NK-92 (cell line): Measurements from ENCODE around the gene LMBR1L.
"Not testable (repeated sequence)": the region's sequence is repeated elsewhere in the genome, so short reads cannot be mapped to it uniquely, and the experiment has no call there.

ENCODE experiments used
- DNase-seq: peaks from one replicate; lab custom pipeline; 2025; ENCODE audit not compliant: unreplicated experiment; lab: John Stamatoyannopoulos, UW

Gene LMBR1L

DNA sequence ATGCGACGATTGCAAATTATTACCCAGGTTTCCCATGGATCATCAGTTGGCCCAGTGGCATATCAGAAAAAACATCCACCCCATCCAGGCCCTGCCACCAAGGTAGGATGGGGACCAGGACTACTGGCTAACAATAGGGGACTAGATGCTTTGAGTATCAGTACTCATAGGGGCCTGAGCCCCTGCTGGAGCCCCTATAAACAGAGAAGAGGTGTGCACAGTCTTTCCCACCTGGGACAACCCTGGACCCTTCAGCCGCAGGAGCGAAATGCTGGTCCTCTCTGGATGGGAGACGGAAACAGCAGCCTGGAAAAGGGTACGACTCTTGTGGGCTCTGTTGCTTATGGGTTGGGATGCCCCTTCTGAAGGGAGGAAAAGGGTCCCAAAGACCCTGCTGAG lies 21.7 kb downstream of the LMBR1L start:
- no peak for DNase-seq

DNA sequence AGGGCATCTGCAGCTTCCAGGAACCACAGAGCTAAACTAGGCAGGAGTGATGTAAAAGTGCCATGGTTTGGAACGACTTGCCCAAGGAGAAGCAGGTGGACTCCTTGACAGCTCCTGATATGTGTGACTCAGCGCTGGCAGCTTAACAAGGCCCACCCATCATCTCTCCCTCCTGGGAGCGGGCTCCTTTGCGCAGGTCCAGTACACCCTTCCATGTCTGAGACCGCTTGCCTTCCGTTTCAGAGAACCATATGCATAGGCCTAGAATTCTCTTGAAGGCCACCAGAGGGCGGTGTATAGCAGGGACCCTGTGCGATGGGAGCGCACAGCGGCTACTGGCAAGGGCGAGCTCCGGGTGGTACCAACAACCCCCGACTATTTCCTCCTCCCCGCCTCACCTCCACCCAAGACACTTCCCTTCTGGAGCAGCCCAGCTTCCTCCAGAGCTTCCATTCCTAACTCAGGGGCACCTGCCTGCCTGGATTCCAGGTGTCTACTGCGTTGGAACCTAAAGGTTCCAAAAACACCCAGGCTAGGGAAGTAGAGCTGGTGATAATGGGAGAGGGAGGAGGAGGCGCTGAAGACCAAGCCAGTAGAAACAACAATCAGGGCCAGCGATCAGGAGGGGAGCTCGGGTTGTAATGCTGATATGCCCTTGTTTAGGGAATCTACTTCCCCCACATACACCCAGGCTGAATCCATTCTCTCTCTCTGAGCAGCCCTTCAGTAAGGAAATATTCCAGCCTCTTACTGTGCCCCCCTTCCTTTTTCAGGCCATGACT lies 22.3 kb downstream of the LMBR1L start:
- no peak for DNase-seq

DNA sequence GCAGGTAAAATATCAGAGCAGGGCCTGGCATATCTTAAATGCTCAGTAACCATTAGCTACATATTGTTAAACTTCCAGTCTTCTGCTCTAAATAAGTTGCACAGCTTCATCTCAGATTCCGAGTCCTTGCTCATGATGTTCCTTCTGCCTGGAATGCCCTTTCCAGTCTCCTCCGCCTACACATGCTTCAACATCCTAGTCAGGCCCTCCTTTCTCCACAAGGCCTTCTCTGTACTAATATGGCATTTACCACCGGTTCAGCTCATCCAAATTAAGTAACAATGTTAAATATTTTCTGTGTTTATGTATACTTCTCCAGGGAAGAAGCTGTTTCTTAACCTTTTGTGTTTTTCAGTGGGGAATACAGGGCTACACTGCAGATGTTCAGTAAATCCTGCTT lies 24.5 kb downstream of the LMBR1L start:
- no peak for DNase-seq

DNA sequence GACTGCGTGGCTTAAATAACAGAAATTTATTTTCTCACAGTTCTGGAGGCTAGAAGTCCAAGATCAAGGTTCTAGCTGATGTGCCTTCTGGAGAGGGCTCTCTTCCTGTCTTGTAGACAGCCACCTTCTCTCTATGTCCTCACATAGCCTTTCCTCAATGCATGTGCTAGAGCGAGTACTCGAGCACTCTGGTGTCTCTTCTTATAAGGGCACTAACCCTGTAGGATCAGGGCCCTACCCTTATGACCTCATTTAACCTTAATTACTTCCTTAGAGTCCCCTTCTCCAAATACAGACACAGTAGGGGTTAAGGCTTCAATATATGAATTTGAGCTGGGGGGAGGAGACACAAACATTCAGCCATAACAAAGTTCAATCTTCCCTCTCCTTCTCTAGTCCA lies 26.2 kb downstream of the LMBR1L start:
- no peak for DNase-seq

DNA sequence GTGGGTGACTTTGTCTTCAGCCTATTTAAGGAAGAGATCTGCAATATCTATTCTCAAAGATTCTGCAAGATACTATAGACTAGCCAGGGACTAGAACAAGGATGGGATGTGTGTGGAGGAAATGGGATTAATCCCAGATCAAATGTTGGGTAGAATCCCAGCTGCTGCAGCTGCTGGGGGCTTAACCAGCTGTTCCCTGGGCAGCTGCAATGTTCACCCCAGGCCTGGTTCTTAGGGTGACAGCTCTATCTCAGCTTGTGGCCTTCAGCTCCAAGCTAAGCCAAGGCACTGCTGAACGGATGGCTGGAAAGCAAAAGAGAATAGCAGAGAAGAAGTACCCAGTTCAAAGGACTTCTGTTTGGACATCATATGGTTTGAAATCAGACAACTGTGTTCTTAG lies 30.9 kb downstream of the LMBR1L start:
- no peak for DNase-seq

DNA sequence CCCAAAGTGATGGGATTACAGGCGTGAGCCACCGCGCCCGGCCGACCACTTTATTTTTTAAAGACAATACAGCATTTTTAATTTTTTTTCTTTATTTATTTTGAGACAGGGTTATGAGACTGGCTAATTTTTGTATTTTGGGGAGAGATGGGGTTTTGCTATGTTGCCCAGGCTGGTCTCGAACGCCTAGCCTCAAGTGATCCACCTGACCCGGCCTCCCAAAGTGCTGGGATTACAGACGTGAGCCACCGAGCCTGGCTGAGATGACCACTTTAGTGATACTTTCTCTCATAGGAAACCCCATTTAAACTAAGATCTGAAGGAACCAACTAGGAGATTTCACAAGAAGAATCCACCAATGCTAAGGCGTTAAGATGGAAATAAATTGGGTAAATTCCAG lies 39.7 kb downstream of the LMBR1L start:
- DNase-seq: no peak

DNA sequence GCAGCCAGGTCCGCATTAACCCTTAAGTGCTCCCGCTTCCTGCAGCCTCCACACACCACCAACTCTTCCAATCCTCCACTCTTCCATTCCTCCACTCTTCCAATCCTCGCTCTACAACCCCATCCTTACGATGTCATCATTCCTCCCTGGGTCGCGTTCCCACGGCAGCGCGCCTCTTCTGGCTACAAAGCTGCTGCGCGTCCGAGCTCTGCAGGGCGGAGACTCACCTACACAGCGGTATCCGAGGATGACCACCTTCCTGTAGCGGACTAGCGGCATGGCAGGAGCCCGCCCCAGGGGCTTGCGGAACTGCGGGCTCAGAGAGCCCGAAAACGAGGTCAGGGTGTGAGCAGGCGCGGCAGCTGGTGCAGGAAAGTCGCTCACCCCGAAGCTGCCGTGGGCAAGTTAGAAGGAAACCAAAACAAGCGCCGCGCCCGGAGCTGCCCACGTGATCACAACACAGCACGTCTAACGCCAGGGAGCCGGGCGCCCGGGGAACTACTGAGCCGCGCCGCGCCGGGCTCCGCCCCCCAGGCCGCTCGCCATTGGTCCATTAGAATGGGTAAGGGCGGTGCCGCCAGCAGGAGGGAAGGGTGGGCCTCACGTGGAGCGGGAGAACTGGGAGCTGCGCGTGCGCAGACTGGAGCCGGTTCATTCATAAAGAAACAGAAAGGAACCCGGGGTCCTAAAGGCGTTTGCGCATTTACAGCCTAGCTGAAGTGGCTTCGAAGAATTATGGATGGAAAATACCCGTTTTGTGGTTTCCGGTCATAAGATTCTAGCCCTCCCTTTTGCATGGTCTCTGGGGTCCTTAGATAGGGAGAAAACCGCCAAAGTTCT lies 40.9 kb downstream of the LMBR1L start, which contains the start of gene RHEBL1:
RHEBL1 (minus strand) TSS at position 473 of the 840 bp plus-strand sequence; CDS start at position 279, 194 bp downstream.
- peak; percentile 85 for DNase-seq

DNA sequence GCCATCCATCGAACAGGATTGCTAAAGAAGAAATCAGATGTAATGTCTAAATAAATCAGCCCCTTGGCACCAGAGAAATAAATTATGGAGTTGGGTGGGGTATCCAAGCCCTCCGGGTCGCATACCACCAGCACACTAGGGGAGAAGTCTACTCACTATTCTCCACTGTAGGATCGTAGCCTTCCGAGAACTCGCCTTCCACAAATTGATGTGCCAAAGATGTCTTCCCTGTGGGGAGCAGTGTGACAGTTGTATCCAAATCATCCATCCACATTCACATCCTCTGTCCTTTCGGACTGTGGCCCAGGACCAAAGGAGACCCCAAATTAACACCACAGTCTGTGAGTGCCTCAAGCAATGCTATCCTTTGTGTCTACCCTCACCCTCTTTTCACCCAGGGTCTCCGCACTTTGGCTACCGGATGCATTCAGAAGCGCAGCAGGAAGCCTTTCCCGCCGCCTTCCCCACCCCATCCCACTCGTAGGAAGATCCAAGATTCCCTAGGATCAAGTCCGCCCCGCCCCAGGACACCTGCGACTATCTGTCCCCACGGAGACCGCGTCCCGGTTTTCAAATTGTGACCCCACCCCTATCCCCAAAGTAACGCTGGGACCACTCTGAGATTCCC lies 41.7 kb downstream of the LMBR1L start:
- DNase-seq: no peak

DNA sequence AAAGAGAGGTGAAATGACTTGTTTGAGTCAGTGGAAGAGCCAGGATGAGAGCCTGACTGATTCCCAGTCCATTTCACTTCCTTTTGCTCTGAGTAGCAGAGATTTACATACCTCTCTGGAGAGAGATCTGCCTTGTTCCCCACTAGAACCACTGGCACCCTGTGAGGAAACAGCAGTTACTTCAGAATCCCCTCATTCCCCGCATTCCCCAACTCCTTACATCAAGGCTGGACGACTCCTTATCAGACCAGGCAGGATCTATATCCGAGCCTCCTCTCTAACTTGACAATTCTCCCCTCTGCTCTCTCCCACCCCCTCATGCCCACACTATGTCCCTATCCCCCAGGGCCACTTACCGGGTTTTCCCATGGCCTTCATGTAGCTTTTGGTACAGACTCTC lies 44.5 kb downstream of the LMBR1L start:
- no peak for DNase-seq

DNA sequence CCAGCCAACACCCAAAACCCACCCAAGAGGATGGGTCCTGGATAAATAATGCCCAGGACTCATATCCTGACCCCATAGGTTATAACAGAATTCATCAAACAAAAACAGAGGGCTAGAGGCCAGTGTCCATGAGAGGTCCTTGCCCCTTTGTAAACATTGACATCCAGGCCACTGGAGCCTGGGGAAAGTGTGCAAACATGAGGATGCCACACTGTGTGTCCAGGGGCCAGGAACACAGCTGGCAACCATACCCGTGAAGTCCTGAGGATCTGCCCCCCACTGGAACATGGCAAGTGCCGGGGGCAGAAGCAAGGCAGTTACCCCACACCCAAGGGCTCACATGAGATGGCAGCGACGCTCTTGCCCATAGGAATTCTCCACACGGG lies 45.9 kb downstream of the LMBR1L start:
- no peak for DNase-seq

DNA sequence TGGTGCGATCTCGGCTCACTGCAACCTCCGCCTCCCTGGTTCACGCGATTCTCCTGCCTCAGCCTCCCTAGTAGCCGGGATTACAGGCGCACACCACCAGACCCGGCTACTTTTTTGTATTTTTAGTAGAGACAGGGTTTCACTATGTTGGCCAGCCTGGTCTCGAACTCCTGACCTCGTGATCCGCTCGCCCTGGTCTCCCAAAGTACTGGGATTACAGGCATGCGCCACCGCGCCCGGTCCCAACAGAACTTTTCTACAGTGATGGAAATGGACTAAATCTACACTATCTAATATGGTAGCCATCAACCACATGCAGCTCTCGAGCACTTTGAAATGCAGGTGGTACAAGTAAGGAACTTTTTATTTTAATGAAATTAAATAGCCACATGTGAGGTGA lies 48.7 kb downstream of the LMBR1L start:
- not testable (repeated sequence) for DNase-seq

DNA sequence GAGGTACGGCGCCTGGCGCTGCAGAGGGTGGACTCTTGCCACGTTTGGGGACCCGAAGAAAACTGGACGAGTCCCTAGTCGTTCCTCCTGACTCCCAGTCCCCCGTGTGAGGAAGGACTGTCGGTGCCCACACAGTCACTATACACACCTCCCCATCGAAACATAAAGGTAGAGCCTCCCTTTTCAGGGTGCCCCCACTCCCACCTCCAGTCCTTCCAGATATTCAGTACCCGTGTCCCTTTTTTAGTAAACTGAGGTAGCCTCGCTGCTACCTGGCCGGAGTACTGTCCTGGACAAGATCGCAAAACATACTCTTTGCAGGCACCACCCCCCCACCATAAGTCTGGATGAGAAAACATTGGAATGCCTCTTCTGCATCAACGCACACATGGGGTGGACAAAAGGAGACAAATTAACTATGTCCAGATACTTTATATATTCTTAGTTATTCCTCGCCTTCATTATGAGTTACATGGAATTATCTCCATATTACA lies 49.4 kb downstream of the LMBR1L start:
- no peak for DNase-seq

DNA sequence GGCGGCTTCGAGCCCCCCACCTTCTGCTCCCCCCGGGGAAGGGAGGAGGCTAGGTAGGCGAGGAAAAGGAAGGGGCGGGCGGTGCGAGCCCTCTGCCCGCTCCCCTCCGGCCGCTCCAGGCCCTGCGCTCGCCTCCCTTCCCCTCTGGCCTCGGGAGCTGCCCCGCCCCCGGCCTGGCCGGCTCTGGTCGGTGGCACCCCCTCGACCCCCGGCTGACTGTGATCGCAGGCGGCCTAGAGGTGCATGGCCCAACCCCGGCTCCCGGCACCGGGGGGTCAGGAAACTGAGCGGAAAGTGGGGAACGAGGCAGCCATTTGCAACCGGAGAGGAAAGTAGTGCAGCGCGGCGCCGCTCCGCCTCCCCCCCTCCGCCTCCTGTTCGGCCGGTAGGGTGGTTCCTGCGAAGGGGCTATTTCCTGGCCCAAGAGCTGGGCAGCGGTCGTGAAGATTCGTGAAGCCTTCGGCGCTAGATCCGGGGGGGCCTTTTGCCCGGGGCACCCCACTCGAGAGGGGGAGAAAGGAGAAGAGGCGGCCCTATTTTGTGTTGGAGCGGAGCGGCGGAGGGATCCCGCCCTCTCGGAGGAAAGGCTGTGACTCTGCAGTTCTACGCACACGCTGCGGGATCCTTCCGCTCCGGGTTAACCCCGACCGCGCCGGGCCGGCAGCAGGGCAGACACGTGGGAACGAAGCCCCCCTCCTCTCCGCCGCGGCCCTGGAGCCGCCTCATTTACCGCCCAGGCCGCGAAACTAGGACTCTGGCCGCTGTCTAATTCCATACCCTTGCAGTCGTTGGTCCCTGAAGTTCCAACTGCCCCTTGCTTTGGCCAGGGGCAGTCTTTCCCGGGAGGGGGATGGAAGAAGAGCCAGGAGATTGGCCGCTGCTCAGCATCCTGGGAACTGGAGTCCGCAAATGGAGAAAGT lies 50.1 kb downstream of the LMBR1L start, which contains the start of gene KMT2D:
KMT2D (minus strand) TSS at position 558 of the 920 bp plus-strand sequence. CDS start 5,470 bp downstream, outside the sequence.
- no peak for DNase-seq

DNA sequence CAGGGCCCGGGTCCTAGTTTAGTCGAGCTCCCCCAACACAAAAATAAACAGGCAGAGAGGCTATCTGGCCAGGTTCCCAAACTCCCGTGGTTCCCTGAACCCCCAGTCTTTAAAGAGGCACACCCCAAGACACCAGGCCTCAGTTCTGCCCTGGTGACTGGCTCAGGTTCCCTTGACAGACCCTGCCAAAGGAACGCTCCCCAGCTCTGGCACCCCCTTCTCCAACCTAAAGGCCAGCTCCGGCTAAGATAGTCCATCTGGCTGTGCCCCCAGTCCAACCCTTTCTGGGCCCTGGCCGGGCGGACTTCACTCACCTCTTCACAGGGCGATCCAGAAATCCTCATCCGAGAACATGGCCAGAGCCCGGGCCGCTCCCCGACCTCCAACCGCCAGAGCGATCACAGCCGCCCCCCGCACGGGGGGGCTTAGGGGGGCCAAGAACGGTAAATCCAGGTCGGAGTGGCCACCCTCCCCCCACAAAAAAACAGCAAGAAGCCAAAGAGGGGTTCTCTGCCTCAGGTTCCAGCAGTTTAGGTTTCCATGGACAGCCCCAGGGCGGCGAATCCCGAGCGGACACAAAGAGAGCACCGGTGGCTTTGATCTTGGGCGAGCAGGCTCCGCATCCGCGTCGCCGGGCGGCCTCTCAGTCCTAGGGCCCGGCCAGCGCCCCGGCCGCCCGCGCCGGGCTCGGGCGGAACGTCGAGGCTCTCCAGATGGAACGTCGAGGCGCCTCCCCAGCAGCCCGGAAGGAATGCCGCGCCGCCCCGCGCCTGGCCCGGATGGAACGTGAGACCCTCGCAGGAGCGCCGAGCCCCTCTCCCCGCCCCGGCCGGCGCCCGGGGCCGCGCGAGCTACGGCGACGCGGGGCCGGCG lies 51.1 kb downstream of the LMBR1L start:
- no peak for DNase-seq

DNA sequence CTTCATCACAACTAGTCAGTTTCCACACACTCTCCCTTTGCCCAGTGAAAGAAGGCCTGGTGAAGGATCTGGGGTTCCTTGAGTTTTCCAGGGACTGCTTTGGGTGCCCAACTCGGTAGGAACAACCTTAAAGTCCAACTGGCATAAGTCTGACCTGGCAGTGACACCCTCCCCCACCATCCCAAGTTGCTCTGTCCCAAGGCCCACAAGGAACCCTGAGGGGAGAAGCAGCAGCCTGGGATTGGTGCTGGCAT lies 51.7 kb downstream of the LMBR1L start:
- no peak for DNase-seq

DNA sequence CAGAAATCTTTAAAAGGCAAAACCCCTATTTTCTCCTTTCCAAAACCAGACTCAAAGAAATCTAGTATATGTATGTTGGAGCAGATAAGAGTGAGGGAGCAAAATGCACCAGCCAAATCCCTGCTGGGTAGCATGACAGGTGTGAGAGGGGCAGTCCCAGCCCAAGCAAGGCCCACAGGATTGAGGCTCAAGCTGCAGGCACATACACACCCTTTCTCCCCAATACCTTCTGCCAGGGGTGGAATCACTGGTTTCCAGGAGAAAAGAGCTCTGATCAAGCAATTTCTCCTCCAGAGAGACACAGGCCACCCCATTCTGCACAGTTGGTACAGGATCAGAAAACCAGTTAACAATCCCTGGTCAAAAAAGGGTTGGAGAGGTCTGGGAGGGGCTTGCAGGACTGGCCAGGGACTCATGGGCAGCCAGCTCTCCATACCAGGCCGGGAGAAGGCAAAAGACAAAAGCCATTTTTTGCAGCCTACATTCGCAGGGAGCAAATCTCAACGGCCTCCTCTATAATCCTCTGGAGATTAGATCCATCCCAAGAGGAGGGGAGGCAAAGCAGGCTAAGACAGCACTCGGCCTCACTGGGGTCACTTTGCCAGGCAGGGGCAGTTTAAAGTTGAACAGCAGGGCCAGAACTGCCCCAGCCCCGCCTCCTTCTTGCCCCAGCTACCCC lies 52.1 kb downstream of the LMBR1L start:
- no peak for DNase-seq

DNA sequence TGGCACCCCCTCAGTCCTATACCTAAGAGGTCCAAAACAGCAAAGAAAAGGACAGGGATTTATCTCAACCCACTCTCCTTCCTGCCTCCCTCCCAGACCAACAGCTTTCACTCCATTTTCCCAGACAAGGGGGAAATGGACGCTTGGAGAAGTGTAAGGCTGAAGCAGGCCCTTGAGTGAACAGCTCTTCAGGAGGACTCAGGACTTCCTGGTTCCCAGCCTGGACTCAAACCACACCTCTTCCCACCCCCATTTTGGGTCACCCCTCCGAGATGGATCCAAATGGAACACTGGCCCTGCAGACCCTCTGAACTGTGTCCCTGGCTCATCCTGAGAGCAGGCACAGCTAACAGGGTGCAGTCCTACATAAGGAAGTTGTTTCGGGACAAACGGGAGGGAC lies 52.8 kb downstream of the LMBR1L start:
- no peak for DNase-seq

DNA sequence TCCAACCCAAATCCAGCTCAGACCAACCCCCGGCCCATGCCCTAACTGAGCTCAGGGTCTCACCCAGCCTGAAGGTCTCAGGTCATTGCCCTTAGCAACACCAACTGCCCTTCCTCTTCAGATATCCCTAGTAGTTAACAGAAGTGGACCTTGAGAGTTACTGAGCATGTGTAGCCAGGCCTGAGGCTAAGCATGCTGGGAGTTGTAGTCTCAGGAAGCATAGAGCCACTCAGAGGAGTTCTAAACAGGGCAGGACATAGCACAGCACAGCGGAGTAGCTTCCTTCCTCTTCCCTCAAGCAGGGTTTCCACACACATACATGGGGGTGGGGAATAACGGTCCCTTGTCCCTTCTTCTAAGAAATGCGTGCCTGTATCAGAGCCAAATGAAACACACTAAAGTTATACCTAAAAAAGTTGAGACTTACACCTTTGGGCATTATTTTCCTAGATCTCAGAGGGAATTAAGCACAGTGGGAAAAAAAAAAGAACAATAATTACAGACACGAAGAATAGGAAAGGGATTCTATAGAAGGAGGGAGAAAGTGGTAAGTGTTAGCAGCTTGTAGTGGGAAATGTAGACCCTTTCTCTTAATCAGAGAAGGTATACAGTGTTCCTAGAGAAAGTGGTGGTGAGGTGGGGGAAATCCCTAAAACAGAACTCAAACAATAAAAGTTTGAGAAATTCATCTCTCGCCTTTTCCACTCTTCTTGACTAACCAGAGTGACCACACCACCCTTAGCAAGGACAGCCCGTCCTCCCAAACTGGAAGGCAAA lies 54.5 kb downstream of the LMBR1L start:
- DNase-seq: no peak
